SK-N-SH (cell line): ENCODE measurements around the gene PHF21A. TPM values are rescaled to one million over a fixed set of nuclear protein-coding genes. Genes with fewer than 3 reads are reported as not detected.

Experiments
- CTCF ChIA-PET: fragments of 300-600, 350-600 bp; formaldehyde crosslinking; extraction: SDS; loops from one replicate; lab custom pipeline; 2021; lab: Yijun Ruan, JAX
- POLR2A ChIA-PET: fragments of 350-600 bp; sonication (Branson Sonifier 250); formaldehyde crosslinking; extraction: SDS; loops from one replicate; lab custom pipeline; 2020; ENCODE audit warnings: antibody characterized with exemption, inconsistent platforms; lab: Yijun Ruan, JAX
- DNase-seq: peaks from one replicate; pipeline ENCODE4 v3.0.0; 2012
- H2AFZ ChIP-seq: fragments of 200-600 bp; sonication (generic); 2 replicates; pipeline ENCODE4 v1.8.1; 2016; ENCODE audit warnings: antibody characterized with exemption, mild to moderate bottlenecking, low read depth
- H3F3A ChIP-seq: fragments of 200-600 bp; sonication (generic); replicated peaks from 2 replicates; pipeline ENCODE3; 2016; ENCODE audit warnings: antibody characterized with exemption, mild to moderate bottlenecking; ENCODE audit not compliant: insufficient read depth
- H3K27ac ChIP-seq, 2 experiments: fragments of 200-500 bp in 1 of 2; fragments of 200-600 bp in 1 of 2; sonication (Bioruptor generic) in 1 of 2; sonication (generic), shearing (Covaris generic) in 1 of 2; 2 replicates each; pipeline versions ENCODE4 v1.5.1 to v1.6.1; 2014 to 2016; ENCODE audit warnings: low read depth in 2 of 2, inconsistent platforms in 1 of 2, low read length in 1 of 2, mild to moderate bottlenecking in 1 of 2, mixed read lengths in 1 of 2
- H3K27me3 ChIP-seq: fragments of 200-600 bp; sonication (generic), shearing (Covaris generic); 2 replicates; pipeline ENCODE4 v1.6.1; 2016; ENCODE audit warnings: mixed run types; ENCODE audit not compliant: insufficient read depth
- H3K36me3 ChIP-seq, 2 experiments: fragments of 200-500 bp in 1 of 2; fragments of 200-600 bp in 1 of 2; sonication (Bioruptor generic) in 1 of 2; sonication (generic) in 1 of 2; replicated peaks in 1 of 2; 2 replicates each; pipeline versions ENCODE3 to v1.5.1; 2014 to 2016; ENCODE audit warnings: low read length in 1 of 2, mild to moderate bottlenecking in 1 of 2; ENCODE audit not compliant: insufficient read depth in 2 of 2, control insufficient read depth in 1 of 2
- H3K4me1 ChIP-seq, 2 experiments: fragments of 200-500 bp in 1 of 2; fragments of 200-600 bp in 1 of 2; sonication (Bioruptor generic) in 1 of 2; sonication (generic), shearing (Covaris generic) in 1 of 2; 2 replicates each; pipeline versions ENCODE4 v1.5.1 to v1.6.1; 2014 to 2016; ENCODE audit warnings: low read depth in 1 of 2, low read length in 1 of 2, mixed run types in 1 of 2; ENCODE audit not compliant: insufficient read depth in 2 of 2, control insufficient read depth in 1 of 2
- H3K4me2 ChIP-seq: fragments of 200-600 bp; sonication (generic), shearing (Covaris generic); 2 replicates; pipeline ENCODE4 v1.6.1; 2017; ENCODE audit warnings: mixed run types
- H3K4me3 ChIP-seq, 2 experiments: fragments of 200-500 bp in 1 of 2; fragments of 200-600 bp in 1 of 2; sonication (Bioruptor generic) in 1 of 2; sonication (generic), shearing (Covaris generic) in 1 of 2; 2 replicates each; pipeline versions ENCODE4 v1.5.1 to v1.8.1; 2014 to 2016; ENCODE audit warnings: low read depth in 2 of 2, inconsistent platforms in 1 of 2, low read length in 1 of 2, mild to moderate bottlenecking in 1 of 2, mixed read lengths in 1 of 2, moderate library complexity in 1 of 2
- H3K79me2 ChIP-seq: fragments of 200-600 bp; sonication (generic); 2 replicates; pipeline ENCODE4 v1.8.1; 2017; ENCODE audit warnings: mild to moderate bottlenecking; ENCODE audit not compliant: insufficient read depth
- H3K9ac ChIP-seq: fragments of 200-600 bp; sonication (generic); 2 replicates; pipeline ENCODE4 v1.6.1; 2017; ENCODE audit warnings: mixed run types
- H3K9me2 ChIP-seq: fragments of 200-600 bp; sonication (generic); 2 replicates; pipeline ENCODE4 v1.6.1; 2017; ENCODE audit warnings: mixed run types
- H3K9me3 ChIP-seq: fragments of 200-600 bp; sonication (generic); 2 replicates; pipeline ENCODE4 v1.6.1; 2017; ENCODE audit warnings: mixed run types, mild to moderate bottlenecking, moderate library complexity
- H4K20me1 ChIP-seq: fragments of 200-600 bp; sonication (generic); 2 replicates; pipeline ENCODE4 v1.6.1; 2017; ENCODE audit warnings: mild to moderate bottlenecking, mixed run types; ENCODE audit not compliant: insufficient read depth
- CTCF ChIP-seq: fragments of 200-600 bp; sonication (generic); IDR thresholded peaks from 2 replicates; pipeline ENCODE4 v1.6.1; 2017; ENCODE audit warnings: antibody characterized with exemption, mild to moderate bottlenecking, moderate library complexity
- EP300 ChIP-seq, 2 experiments: IDR thresholded peaks; 2 replicates each; pipeline versions ENCODE4 v1.4.0 to v1.6.1; 2012; ENCODE audit warnings: borderline replicate concordance in 1 of 2, low read depth in 1 of 2, low read length in 1 of 2
- FOXM1 ChIP-seq: IDR thresholded peaks from 2 replicates; pipeline ENCODE4 v1.4.0; 2012; ENCODE audit warnings: low read depth, mild to moderate bottlenecking
- GATA2 ChIP-seq: sonication (generic); formaldehyde crosslinking; IDR thresholded peaks from 2 replicates; pipeline ENCODE4 v1.5.0; 2020; ENCODE audit warnings: mild to moderate bottlenecking, missing genetic modification reagents
- MXI1 ChIP-seq: IDR thresholded peaks from 2 replicates; pipeline ENCODE4 v1.6.1; 2012; ENCODE audit warnings: mild to moderate bottlenecking, low read depth, low read length, improper control_type of control experiment
- NRF1 ChIP-seq: IDR thresholded peaks from 2 replicates; pipeline ENCODE4 v1.6.1; 2012; ENCODE audit warnings: low read depth, mild to moderate bottlenecking, low read length
- PBX3 ChIP-seq: IDR thresholded peaks from 2 replicates; pipeline ENCODE4; 2012
- POLR2AphosphoS5 ChIP-seq: IDR thresholded peaks from 2 replicates; pipeline ENCODE4 v1.6.1; 2012; ENCODE audit warnings: low read depth, low read length
- RCOR1 ChIP-seq: fragments of 150-350 bp; IDR thresholded peaks from 2 replicates; pipeline ENCODE4 v1.6.1; 2017; ENCODE audit warnings: antibody characterized with exemption, low read length
- RXRA ChIP-seq: IDR thresholded peaks from 2 replicates; pipeline ENCODE4 v1.4.0; 2012; ENCODE audit warnings: low read depth, mild to moderate bottlenecking, borderline replicate concordance
- SIN3A ChIP-seq: IDR thresholded peaks from 2 replicates; pipeline ENCODE4 v1.6.1; 2012; ENCODE audit warnings: low read depth, mild to moderate bottlenecking, low read length, moderate library complexity, borderline replicate concordance
- TCF12 ChIP-seq: IDR thresholded peaks from 2 replicates; pipeline ENCODE4 v1.4.0; 2012
- TEAD4 ChIP-seq: IDR thresholded peaks from 2 replicates; pipeline ENCODE4 v1.4.0; 2012; ENCODE audit warnings: mild to moderate bottlenecking, borderline replicate concordance; ENCODE audit not compliant: insufficient read depth
- USF2 ChIP-seq: fragments of 150-350 bp; IDR thresholded peaks from 2 replicates; pipeline ENCODE4 v1.6.1; 2017; ENCODE audit warnings: antibody characterized with exemption, low read length, low read depth, borderline replicate concordance
- ZBTB33 ChIP-seq: IDR thresholded peaks from 2 replicates; pipeline ENCODE4 v1.4.0; 2012; ENCODE audit warnings: low read depth, borderline replicate concordance
- WGBS: methylation state at CpG from one replicate; pipeline ENCODE4 v1.1.6; 2017; ENCODE audit warnings: low lambda C conversion rate; 5-methylcytosine and 5-hydroxymethylcytosine counted together
- polyA plus RNA-seq, 3 experiments: library from polyadenylated mRNA; depleted of rRNA; stranded (reverse); fragments of >200 nt; gene quantifications; 2 replicates each; pipeline ENCODE4 v1.2.3, GENCODE V29; 2012

PHF21A gene
- polyA plus RNA-seq, 1 of the 3 experiments (the other 2 are of a cell fraction): 18.8 TPM

- ChIA-PET CTCF (no interaction called here), POLR2A (interaction anchor here (0.6 kb wide), 1 partner anchor 979 kb away, joined by 5 read pairs; no protein-coding TSS in a partner anchor)
- H3K79me2 ChIP-seq: no peaks in the 10 kb centered on the region
- 80% methylated on average over 5 of the region's 5 CpGs for WGBS
- H3K27me3 ChIP-seq: peaks cover 6% of the 10 kb centered on the region
- H3K4me2 ChIP-seq: no peak overlapping the region
- TF ChIP-seq TEAD4 (no peak), USF2 (no peak), PBX3 (no peak), RXRA (no peak), SIN3A (no peak)
- H3F3A ChIP-seq: no peaks in the 10 kb centered on the region
- no peak overlapping the region for H3K9ac ChIP-seq
- DNase-seq: no peak
- H4K20me1 ChIP-seq: no peaks in the 10 kb centered on the region
- no peak overlapping the region for H3K4me3 ChIP-seq
- H3K36me3 ChIP-seq: no peaks in the 10 kb centered on the region
- no peaks in the 10 kb centered on the region for H3K9me2 ChIP-seq
- no peak overlapping the region for H3K27ac ChIP-seq
- no peak overlapping the region for H2AFZ ChIP-seq
- no peaks in the 10 kb centered on the region for H3K9me3 ChIP-seq
- no peaks in the 10 kb centered on the region; a peak in 1 of 4 replicates for H3K4me1 ChIP-seq
Observed at GRCh38 chr11:46162700-46163099, 41.4 kb upstream of the PHF21A start.

GRCh38 chr11:46161201-46161600, 39.9 kb upstream of the PHF21A start:
- Histone ChIP-seq H3K4me2 (no peak overlapping the region), H3K9me3 (no peaks in the 10 kb centered on the region), H3K4me3 (no peak overlapping the region), H3K79me2 (no peaks in the 10 kb centered on the region), H3F3A (no peaks in the 10 kb centered on the region), H2AFZ (no peak overlapping the region), H3K27me3 (peaks cover 6% of the 10 kb centered on the region), H3K4me1 (no peaks in the 10 kb centered on the region; a peak in 1 of 4 replicates), H4K20me1 (no peaks in the 10 kb centered on the region), H3K36me3 (no peaks in the 10 kb centered on the region), H3K9me2 (no peaks in the 10 kb centered on the region), H3K9ac (no peak overlapping the region), H3K27ac (no peak overlapping the region)
- DNase-seq: no peak
- 73% methylated on average over 7 of the region's 7 CpGs for WGBS
- ChIA-PET CTCF (interaction anchor here (1.2 kb wide), 1 partner anchor 78 kb away, joined by 3 read pairs; no protein-coding TSS in a partner anchor), POLR2A (no interaction called here)
- no peak for TF ChIP-seq ZBTB33
- no peak for TF ChIP-seq RXRA
- no peak for TF ChIP-seq GATA2
- TF ChIP-seq USF2: no peak
- TF ChIP-seq EP300 (IDR thresholded peaks at IDR 0.05; ENCODE audit: borderline replicate concordance in 1 of 2, low read depth in 1 of 2, low read length in 1 of 2): no peak
- TF ChIP-seq CTCF: no peak
- TF ChIP-seq MXI1: no peak
- no peak for TF ChIP-seq RCOR1
- no peak for TF ChIP-seq POLR2AphosphoS5
- no peak for TF ChIP-seq TCF12
- TF ChIP-seq NRF1: no peak
- TF ChIP-seq FOXM1: no peak
